ENCODE data around the gene BUD31. TPM values are rescaled to one million over a fixed set of nuclear protein-coding genes. Genes with fewer than 3 reads are reported as not detected.
"Not testable (repeated sequence)": the region's sequence is repeated elsewhere in the genome, so short reads cannot be mapped to it uniquely, and the experiment has no call there.

The BUD31 gene
- total RNA-seq, 1 experiment from 2014 or later = 63.7 TPM

DNA sequence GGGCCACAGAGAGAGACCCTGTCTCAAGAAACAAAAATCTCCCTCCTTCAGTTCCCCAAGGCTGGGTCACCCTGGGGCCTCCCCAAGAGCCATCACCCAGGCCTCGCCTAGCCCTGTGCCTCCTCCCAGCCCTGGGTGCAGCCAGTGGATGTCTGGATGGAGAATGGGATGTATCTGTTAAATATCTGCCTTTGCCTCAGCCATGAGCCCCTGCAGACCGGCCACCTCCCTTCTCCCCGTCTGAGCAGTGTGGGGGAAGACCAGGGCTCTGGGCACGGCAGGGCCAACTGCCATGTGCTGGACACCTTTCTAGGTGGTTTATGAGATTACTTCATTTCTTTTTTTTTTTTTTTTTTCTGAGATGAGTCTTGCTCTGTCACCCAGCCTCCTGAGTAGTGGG, 24.2 kb upstream of the BUD31 start:
- Histone ChIP-seq H3K9ac (ENCODE audit: low read length) (no peak overlapping the region), H3K36me3 (ENCODE audit: insufficient read depth, low read length) (peaks cover 4% of the 10 kb centered on the region; the same call in 1 of the 2 replicates), H3K27ac (ENCODE audit: low read length) (no peak overlapping the region), H3K4me1 (ENCODE audit: low read length) (peaks cover 20% of the 10 kb centered on the region), H3K79me2 (ENCODE audit: low read length) (peaks cover 44% of the 10 kb centered on the region), H3K27me3 (ENCODE audit: low read length) (no peaks in the 10 kb centered on the region), H3K9me3 (ENCODE audit: low read length) (no peaks in the 10 kb centered on the region), H3K4me2 (ENCODE audit: low read depth, low read length, poor library complexity, severe bottlenecking) (no peak overlapping the region), H3K9me2 (replicated peaks; ENCODE audit: insufficient read depth, low read length) (no peaks in the 10 kb centered on the region), H4K20me1 (ENCODE audit: insufficient read depth, low read depth, low read length) (0 out of 2 replicates have a peak, but pooled peaks cover 4% of the 10 kb centered on the region), H3K4me3 (ENCODE audit: low read length) (no peak overlapping the region), H2AFZ (ENCODE audit: low read length) (no peak overlapping the region)
- no peak for DNase-seq

DNA sequence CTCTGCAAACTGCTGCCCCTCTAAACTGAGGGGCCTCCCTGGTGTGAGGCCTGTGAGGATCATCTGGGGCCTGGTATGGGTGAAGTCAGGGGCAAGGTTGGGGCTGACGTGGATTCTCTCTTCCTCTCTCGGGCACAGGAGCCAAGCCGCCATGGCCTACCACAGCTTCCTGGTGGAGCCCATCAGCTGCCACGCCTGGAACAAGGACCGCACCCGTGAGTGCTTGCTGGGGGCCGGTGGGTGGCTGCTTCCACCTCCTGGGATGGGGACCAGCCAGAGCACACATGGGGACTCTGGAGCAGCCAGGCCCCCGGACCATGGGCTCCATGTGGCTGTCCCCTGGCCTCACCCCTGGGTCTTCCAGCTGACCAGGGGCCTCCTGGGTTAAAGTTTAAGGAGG, 23.2 kb upstream of the BUD31 start:
- peaks cover 34% of the 10 kb centered on the region for H3K79me2 ChIP-seq (ENCODE audit: low read length)
- no peaks in the 10 kb centered on the region for H3K27me3 ChIP-seq (ENCODE audit: low read length)
- H3K9ac ChIP-seq (ENCODE audit: low read length) = no peak overlapping the region
- 0 out of 2 replicates have a peak, but pooled peaks cover 4% of the 10 kb centered on the region for H4K20me1 ChIP-seq (ENCODE audit: insufficient read depth, low read depth, low read length)
- H3K27ac ChIP-seq (ENCODE audit: low read length) = no peak overlapping the region
- H3K4me2 ChIP-seq (ENCODE audit: low read depth, low read length, poor library complexity, severe bottlenecking) = no peak overlapping the region
- H3K4me1 ChIP-seq (ENCODE audit: low read length) = peaks cover 10% of the 10 kb centered on the region
- H3K9me2 ChIP-seq (replicated peaks; ENCODE audit: insufficient read depth, low read length) = no peaks in the 10 kb centered on the region
- H3K4me3 ChIP-seq (ENCODE audit: low read length) = no peak overlapping the region
- no peaks in the 10 kb centered on the region for H3K9me3 ChIP-seq (ENCODE audit: low read length)
- no peak overlapping the region for H2AFZ ChIP-seq (ENCODE audit: low read length)
- peaks cover 4% of the 10 kb centered on the region; the same call in 1 of the 2 replicates for H3K36me3 ChIP-seq (ENCODE audit: insufficient read depth, low read length)
- DNase-seq = no peak

DNA sequence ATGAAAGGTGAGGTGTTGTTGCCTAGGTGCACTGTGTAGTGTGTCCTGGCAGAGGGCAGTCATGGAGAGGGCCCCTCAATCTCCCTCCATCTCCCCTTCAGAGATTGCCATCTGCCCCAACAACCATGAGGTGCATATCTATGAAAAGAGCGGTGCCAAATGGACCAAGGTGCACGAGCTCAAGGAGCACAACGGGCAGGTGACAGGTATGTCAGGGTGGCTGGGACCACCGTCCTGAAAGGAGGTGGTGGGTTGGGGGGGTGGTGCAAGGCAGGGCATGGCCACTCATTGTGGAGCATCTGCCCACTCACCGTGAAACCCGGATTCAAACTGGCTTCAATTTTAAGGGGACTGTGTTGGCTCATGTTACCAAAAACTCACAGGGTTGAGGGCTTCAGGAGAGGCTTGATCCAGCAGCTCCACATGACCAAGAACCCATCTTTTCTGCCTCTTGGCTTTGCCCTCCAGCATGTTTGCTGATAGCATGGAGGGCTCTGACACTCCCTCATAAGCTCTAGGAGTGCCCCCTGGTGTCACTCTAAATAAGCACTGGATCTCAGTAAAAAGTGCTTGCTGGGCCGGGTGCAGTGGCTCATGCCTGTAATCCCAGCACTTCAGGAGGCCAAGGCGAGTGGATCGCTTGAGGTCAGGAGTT, 22.1 kb upstream of the BUD31 start:
- H3K4me1 ChIP-seq (ENCODE audit: low read length) = no peaks in the 10 kb centered on the region
- no peaks in the 10 kb centered on the region for H3K9me2 ChIP-seq (replicated peaks; ENCODE audit: insufficient read depth, low read length)
- H3K36me3 ChIP-seq (ENCODE audit: insufficient read depth, low read length) = 0 out of 2 replicates have a peak, but pooled peaks cover 4% of the 10 kb centered on the region
- H2AFZ ChIP-seq (ENCODE audit: low read length) = no peak overlapping the region
- no peaks in the 10 kb centered on the region for H3K9me3 ChIP-seq (ENCODE audit: low read length)
- H3K79me2 ChIP-seq (ENCODE audit: low read length) = peaks cover 22% of the 10 kb centered on the region
- peak; percentile 83 for DNase-seq
- no peak overlapping the region for H3K9ac ChIP-seq (ENCODE audit: low read length)
- H3K27ac ChIP-seq (ENCODE audit: low read length) = no peak overlapping the region
- no peaks in the 10 kb centered on the region for H3K27me3 ChIP-seq (ENCODE audit: low read length)
- 0 out of 2 replicates have a peak, but pooled peaks cover 4% of the 10 kb centered on the region for H4K20me1 ChIP-seq (ENCODE audit: insufficient read depth, low read depth, low read length)
- no peak overlapping the region for H3K4me2 ChIP-seq (ENCODE audit: low read depth, low read length, poor library complexity, severe bottlenecking)
- H3K4me3 ChIP-seq (ENCODE audit: low read length) = no peak overlapping the region

DNA sequence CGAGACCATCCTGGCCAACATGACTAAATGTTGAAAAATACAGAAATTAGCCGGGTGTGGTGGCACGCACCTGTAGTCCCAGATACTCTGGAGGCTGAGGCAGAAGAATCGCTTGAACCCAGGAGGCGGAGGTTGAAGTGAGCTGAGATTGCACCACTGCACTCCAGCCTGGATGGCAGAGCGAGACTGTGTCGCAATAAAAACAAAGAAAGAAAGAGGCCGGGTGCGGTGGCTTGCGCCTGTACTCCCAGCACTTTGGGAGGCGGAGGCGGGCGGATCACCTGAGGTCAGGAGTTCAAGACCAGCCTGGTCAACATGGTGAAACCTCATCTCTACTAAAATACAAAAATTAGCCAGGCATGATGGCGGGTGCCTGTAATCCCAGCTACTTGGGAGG, 21.5 kb upstream of the BUD31 start:
- not testable (repeated sequence) for H3K27me3 ChIP-seq (ENCODE audit: low read length); H3K9me3 ChIP-seq (ENCODE audit: low read length); H4K20me1 ChIP-seq (ENCODE audit: insufficient read depth, low read depth, low read length); H3K36me3 ChIP-seq (ENCODE audit: insufficient read depth, low read length); H3K4me1 ChIP-seq (ENCODE audit: low read length); H3K9me2 ChIP-seq (replicated peaks; ENCODE audit: insufficient read depth, low read length); H3K4me2 ChIP-seq (ENCODE audit: low read depth, low read length, poor library complexity, severe bottlenecking); DNase-seq; H3K27ac ChIP-seq (ENCODE audit: low read length); H3K4me3 ChIP-seq (ENCODE audit: low read length); H3K9ac ChIP-seq (ENCODE audit: low read length); H2AFZ ChIP-seq (ENCODE audit: low read length)
- peaks cover 17% of the 10 kb centered on the region for H3K79me2 ChIP-seq (ENCODE audit: low read length)

DNA sequence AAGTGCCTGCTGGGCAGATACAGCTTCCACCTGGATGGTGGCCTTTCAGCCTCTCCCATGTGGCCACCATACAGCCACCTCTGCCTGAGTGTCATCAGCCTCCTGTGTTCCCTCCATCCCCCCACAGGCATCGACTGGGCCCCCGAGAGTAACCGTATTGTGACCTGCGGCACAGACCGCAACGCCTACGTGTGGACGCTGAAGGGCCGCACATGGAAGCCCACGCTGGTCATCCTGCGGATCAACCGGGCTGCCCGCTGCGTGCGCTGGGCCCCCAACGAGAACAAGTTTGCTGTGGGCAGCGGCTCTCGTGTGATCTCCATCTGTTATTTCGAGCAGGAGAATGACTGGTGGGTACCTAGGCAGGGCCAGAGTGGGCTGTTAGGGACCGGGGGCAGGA, 20.9 kb upstream of the BUD31 start:
- no peaks in the 10 kb centered on the region; the same call in 1 of the 2 replicates for H3K4me1 ChIP-seq (ENCODE audit: low read length)
- no peaks in the 10 kb centered on the region for H3K9me3 ChIP-seq (ENCODE audit: low read length)
- H3K27ac ChIP-seq (ENCODE audit: low read length) = no peak overlapping the region
- no peak overlapping the region for H2AFZ ChIP-seq (ENCODE audit: low read length)
- H4K20me1 ChIP-seq (ENCODE audit: insufficient read depth, low read depth, low read length) = 0 out of 2 replicates have a peak, but pooled peaks cover 4% of the 10 kb centered on the region
- H3K9ac ChIP-seq (ENCODE audit: low read length) = no peak overlapping the region
- no peaks in the 10 kb centered on the region for H3K27me3 ChIP-seq (ENCODE audit: low read length)
- no peak for DNase-seq
- no peaks in the 10 kb centered on the region for H3K9me2 ChIP-seq (replicated peaks; ENCODE audit: insufficient read depth, low read length)
- peaks cover 14% of the 10 kb centered on the region for H3K79me2 ChIP-seq (ENCODE audit: low read length)
- H3K4me2 ChIP-seq (ENCODE audit: low read depth, low read length, poor library complexity, severe bottlenecking) = no peak overlapping the region
- peaks cover 8% of the 10 kb centered on the region; the same call in 1 of the 2 replicates for H3K36me3 ChIP-seq (ENCODE audit: insufficient read depth, low read length)
- no peak overlapping the region for H3K4me3 ChIP-seq (ENCODE audit: low read length)

DNA sequence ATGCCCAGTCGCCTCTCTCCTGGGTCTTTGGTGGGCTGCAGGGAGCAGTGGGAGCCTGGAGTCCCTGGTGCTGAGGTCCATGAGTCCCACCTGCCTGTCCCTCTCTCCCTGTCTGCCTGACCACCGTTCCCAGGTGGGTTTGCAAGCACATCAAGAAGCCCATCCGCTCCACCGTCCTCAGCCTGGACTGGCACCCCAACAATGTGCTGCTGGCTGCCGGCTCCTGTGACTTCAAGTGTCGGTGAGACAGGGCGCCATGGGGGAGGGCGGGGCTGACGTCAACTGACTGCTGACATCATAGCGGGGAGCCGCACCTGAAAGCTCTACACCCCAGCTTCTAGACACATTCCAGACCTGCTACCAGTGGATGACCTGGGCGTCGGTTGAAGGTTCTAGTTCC, 19.0 kb upstream of the BUD31 start:
- Histone ChIP-seq H3K79me2 (ENCODE audit: low read length) (no peaks in the 10 kb centered on the region; the same call in 1 of the 2 replicates), H3K4me2 (ENCODE audit: low read depth, low read length, poor library complexity, severe bottlenecking) (no peak overlapping the region), H3K27me3 (ENCODE audit: low read length) (no peaks in the 10 kb centered on the region), H4K20me1 (ENCODE audit: insufficient read depth, low read depth, low read length) (peaks cover 8% of the 10 kb centered on the region), H2AFZ (ENCODE audit: low read length) (no peak overlapping the region), H3K27ac (ENCODE audit: low read length) (no peak overlapping the region), H3K9ac (ENCODE audit: low read length) (no peak overlapping the region), H3K4me3 (ENCODE audit: low read length) (no peak overlapping the region), H3K9me2 (replicated peaks; ENCODE audit: insufficient read depth, low read length) (no peaks in the 10 kb centered on the region), H3K9me3 (ENCODE audit: low read length) (no peaks in the 10 kb centered on the region), H3K36me3 (ENCODE audit: insufficient read depth, low read length) (peaks cover 11% of the 10 kb centered on the region; the same call in 1 of the 2 replicates), H3K4me1 (ENCODE audit: low read length) (no peaks in the 10 kb centered on the region; the same call in 1 of the 2 replicates)
- DNase-seq = no peak

DNA sequence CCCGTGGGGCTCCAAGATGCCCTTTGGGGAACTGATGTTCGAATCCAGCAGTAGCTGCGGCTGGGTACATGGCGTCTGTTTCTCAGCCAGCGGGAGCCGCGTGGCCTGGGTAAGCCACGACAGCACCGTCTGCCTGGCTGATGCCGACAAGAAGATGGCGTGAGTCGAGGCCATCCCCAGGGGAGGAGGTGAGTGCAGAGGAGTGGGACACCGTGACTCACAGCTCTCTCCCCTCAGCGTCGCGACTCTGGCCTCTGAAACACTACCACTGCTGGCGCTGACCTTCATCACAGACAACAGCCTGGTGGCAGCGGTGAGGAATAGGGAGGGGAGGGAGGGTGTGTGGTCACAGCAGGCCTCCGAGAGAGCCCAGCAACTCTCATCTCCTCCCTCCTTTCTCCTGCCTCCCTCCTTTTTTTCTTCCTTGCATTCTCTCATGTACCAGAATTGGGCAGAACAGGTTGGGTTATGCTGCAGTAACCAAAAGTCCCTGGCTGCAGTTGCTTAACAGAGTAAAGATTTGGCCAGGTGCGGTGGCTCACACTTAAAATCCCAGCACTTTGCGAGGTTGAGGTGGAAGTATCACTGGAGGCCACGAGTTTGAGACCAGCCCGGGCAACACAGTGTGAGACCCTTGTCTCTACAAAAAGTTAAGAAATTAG, 17.7 kb upstream of the BUD31 start:
- H4K20me1 ChIP-seq (ENCODE audit: insufficient read depth, low read depth, low read length) = peaks cover 15% of the 10 kb centered on the region
- no peaks in the 10 kb centered on the region; the same call in 1 of the 2 replicates for H3K79me2 ChIP-seq (ENCODE audit: low read length)
- no peak overlapping the region for H3K4me2 ChIP-seq (ENCODE audit: low read depth, low read length, poor library complexity, severe bottlenecking)
- H3K27ac ChIP-seq (ENCODE audit: low read length) = no peak overlapping the region
- no peaks in the 10 kb centered on the region for H3K9me2 ChIP-seq (replicated peaks; ENCODE audit: insufficient read depth, low read length)
- H3K9me3 ChIP-seq (ENCODE audit: low read length) = no peaks in the 10 kb centered on the region
- H2AFZ ChIP-seq (ENCODE audit: low read length) = no peak overlapping the region
- H3K36me3 ChIP-seq (ENCODE audit: insufficient read depth, low read length) = peaks cover 14% of the 10 kb centered on the region
- H3K4me1 ChIP-seq (ENCODE audit: low read length) = no peaks in the 10 kb centered on the region; the same call in 1 of the 2 replicates
- no peaks in the 10 kb centered on the region for H3K27me3 ChIP-seq (ENCODE audit: low read length)
- DNase-seq = no peak
- no peak overlapping the region for H3K4me3 ChIP-seq (ENCODE audit: low read length)
- H3K9ac ChIP-seq (ENCODE audit: low read length) = no peak overlapping the region

DNA sequence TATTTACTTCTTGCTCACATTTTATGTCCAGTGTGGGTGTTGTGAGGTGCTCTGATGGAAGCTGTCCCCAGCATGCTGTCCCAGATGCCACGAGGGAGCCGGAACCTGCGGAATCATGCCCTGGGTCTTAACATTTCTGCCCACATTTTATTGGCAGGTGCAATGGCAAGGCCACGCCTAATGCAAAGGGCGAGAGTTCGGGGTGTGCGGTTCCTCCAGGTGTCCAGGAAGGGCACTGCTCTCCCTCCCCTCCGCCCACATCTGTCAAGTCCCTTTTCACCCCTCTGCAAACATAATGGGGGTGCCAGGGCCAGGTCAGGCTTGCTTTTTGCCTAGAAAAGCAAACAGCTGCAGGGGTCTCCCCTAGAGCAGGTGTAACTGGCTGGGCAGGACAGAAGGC, 16.7 kb upstream of the BUD31 start:
- no peaks in the 10 kb centered on the region for H3K9me3 ChIP-seq (ENCODE audit: low read length)
- no peaks in the 10 kb centered on the region; the same call in 1 of the 2 replicates for H3K79me2 ChIP-seq (ENCODE audit: low read length)
- H3K9ac ChIP-seq (ENCODE audit: low read length) = no peak overlapping the region
- peaks cover 16% of the 10 kb centered on the region for H3K36me3 ChIP-seq (ENCODE audit: insufficient read depth, low read length)
- DNase-seq = no peak
- no peak overlapping the region for H3K27ac ChIP-seq (ENCODE audit: low read length)
- H3K9me2 ChIP-seq (replicated peaks; ENCODE audit: insufficient read depth, low read length) = no peaks in the 10 kb centered on the region
- no peaks in the 10 kb centered on the region; the same call in 1 of the 2 replicates for H3K4me1 ChIP-seq (ENCODE audit: low read length)
- H2AFZ ChIP-seq (ENCODE audit: low read length) = no peak overlapping the region
- H4K20me1 ChIP-seq (ENCODE audit: insufficient read depth, low read depth, low read length) = peaks cover 21% of the 10 kb centered on the region
- H3K27me3 ChIP-seq (ENCODE audit: low read length) = no peaks in the 10 kb centered on the region
- H3K4me2 ChIP-seq (ENCODE audit: low read depth, low read length, poor library complexity, severe bottlenecking) = no peak overlapping the region
- no peak overlapping the region for H3K4me3 ChIP-seq (ENCODE audit: low read length)

All from Karpas-422 (cell line).